NCI-H2081 treated with DMSO at 0.1 percent for 48 hours (cell line): ENCODE data around the gene EHBP1.

ENCODE experiments used
- DNase-seq: peaks from one replicate; lab custom pipeline; 2025; lab: John Stamatoyannopoulos, UW

EHBP1 gene

DNA sequence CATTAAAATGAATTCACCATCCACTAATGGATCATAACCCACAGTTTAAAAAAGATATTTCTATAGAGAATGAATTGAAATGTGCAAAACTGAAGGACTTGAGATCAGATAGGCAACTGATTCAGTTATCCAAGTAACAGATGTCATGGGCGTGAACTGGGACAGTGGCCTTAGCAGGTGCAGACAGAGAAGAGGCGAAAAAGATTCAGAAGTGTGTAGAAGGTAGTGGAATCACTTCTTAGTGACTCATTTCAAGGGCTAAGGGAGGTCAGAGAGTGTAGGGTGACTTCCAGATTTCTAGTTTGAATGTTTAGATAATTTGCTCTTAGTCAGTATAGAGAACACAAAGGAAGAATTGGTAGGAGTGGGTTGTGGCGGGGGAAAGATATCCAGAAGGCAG, 79.7 kb downstream of the EHBP1 start:
- no peak for DNase-seq

- DNase-seq, result no peak
These were observed 80.5 kb downstream of the EHBP1 start for GRCh38 chr2:62785810-62786597.

DNA sequence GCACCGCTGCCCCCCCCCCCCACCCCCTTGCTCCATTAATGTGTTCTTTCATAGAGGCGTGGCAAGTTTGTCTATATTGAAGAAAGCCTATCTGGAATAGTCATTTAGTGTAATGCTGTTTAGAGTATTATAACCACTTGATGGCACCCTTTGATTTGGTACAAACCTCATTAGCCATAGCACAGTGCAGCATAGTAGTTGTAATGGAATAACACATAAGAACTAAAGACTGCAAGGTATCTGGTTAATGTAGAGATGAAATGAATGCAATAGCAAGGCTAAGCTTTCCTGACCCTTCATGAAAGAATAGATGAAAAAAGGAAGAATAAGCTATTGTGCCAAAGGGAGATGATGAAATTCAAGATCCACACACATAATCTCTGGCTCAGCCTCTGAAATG, 81.9 kb downstream of the EHBP1 start:
- DNase-seq, result peak; percentile 24

DNA sequence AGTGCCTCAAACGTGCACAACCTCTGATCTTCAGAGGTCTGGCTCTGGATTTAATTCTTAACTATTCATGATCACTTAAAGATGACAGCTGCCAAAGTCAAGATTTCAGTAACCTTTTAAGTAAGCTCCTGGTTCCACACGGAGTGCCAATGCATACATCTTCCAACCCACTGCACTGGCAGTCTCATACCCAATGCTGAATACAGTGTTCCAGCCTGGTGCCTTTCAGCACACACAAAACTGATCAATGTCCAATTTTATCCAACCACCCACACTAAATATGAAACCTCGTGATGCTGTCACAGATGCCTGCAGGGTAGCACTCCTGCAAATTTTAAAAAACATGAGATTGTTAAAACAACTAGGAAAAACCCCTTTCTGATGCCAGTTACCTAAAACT, 84.0 kb downstream of the EHBP1 start:
- no peak for DNase-seq

GRCh38 chr2:62789918-62790317, 84.4 kb downstream of the EHBP1 start:
- no peak for DNase-seq

DNA sequence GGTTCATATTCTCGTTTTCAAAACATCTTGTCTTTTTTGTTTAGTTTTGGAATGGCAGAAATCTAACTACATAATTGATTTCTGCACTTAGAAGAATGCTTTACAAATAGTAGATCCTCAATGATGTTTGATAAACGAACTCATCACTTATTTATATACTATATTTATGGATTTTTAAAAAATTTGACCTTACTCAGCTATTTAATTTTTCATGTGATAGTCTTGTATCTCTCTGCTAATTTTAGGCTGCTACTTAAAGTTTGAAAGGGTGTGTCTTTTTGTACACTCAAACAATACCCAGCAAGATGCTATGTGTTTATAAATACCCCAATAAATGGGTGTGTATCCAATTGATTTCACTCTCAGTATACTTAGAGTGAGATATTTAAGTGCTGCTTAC, 86.9 kb downstream of the EHBP1 start:
- no peak for DNase-seq

- no peak for DNase-seq
These were observed 87.7 kb downstream of the EHBP1 start for GRCh38 chr2:62793213-62793612.

DNA sequence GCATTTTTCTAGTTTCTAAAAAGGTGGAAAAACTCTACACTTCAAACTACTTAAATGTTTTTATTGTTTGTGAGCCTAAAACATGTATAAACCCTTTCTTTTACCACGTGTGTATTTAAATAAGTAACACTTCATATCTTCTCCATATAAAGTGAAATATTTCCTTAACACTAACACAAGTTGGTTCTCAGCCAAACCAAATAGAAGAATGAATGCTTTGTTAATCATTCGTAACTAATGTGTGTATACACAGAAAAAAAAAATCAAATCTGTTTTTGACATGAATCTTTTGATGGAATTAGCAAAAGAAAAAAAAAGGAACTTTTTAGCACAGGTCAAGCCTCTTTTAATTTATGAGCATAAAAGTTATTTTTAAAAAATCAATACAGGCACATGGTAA, 89.3 kb downstream of the EHBP1 start:
- DNase-seq, result peak; percentile 29

DNA sequence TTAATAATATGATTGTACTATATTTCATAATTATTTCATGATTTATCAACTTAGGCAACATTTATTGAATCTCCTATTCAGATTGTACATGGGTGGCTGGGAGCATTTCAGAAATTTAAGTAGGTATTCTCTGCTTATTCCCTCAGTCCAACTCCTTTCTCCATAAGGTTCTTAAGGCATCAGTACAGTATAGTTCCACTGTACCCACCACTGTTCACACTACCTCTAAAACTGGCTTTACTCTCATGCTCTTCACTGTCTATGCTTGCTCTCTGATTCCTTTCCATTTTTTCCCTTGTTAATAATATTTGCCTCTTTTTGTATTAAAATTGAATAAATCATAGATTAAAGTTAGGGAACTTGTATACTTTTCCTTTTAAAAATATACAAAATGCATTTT, 89.8 kb downstream of the EHBP1 start:
- DNase-seq, result no peak

- DNase-seq, result no peak
These were observed 91.6 kb downstream of the EHBP1 start for GRCh38 chr2:62797107-62797506.

DNA sequence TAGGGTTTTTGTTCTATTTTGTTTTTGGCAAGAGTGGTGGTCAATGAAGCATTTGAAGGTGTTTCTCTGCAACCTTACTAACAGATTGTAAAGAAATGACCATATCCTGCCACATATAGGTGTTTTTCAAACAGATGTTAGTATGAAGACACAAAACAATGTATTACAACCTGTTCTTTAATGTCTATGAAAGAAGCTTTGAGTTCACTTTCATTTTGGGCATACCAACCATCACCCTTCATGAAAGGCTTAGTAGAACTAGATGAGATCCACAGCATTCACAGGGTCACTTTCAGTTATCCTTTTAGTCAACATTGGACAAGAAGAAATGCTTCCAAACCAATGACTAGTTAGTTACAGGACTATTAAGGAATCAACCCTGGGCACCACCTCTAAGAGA, 95.1 kb downstream of the EHBP1 start:
- DNase-seq, result no peak

DNA sequence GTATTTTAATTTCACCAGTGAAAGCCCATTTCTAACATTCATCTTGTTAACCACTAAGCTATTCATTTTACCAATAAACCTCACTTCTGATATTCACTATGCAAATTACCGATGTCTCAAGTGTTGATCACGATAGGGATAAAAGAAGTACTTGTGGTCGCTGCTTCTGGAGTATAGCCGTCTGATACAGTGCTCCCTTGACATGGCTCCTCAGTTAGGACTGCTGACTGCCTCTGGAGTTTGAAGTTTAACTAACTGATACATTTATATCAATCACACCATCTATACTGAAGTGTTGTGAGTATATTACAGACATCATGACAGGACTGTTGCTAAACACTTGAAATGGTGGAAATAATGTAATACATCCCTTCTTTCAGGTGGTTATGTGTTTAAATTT, 95.6 kb downstream of the EHBP1 start:
- DNase-seq, result no peak

DNA sequence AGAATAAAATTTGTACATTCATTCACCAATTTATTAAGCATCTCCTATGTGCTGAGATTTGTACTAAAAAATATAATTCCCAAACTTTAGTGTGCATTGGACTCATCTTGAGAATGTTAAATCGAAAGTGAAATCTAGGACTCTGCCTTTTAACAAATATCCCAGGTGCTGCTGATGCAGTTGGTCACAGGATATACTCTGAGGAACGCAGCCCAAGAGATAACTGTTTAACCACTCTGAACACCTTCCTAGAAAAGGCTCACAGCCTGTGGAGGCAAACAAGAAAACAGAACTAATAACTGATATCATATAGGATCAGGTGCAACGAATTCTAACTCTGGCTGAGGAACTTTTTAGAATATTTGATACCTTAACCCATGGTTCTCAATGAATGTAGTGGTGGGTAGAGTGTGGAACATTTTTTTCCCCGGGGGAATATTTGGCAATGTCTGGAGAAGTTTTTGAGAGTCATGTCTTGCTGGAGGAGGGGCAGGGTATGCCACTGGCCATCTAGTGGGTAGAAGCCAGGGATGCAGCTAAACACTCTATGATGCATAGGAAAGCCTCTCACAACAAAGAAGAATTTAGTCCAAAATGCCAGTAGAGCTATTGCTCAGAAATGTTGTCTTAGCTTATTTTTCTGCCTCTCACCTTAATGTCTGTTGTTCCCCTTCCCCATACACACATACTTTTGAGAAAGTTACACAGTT, 96.5 kb downstream of the EHBP1 start:
- no peak for DNase-seq

DNA sequence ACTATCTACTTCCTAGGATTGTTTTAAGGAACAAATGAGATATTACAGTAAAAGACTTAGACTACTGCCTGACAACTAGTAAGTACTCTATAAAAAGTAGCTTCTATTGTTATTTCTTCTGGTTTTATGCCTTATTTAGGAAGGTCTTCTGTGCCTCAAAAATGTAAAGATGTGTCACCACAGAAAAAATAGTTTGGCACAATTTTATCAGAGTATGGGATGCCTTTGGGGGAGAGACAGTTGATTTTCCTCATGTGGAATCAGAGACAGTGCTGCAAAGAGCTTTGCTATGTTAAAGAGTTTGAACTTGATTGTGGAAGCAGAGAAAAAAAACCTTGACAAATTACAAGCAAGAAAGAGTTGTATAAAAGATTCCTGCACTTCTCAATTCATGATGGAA, 98.4 kb downstream of the EHBP1 start:
- no peak for DNase-seq

DNA sequence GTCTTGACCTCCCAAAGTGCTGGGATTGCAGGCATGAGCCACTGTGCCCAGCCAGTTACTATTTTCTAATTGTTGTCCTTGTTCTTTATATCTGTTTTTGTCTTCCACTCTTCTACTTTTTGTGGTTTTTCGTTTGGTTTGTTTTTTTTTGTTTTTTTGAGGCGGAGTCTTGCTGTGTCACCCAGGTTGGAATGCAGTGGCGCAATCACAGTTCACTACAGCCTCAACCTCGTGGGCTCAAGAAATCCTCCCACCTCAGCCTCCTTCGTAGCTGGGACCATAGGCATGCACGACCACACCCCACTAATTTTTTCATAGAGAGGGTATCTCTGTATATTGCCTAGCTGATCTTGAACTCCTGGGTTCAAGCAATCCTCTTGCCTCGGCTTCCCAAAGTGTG, 100.7 kb downstream of the EHBP1 start:
- DNase-seq, result no peak

DNA sequence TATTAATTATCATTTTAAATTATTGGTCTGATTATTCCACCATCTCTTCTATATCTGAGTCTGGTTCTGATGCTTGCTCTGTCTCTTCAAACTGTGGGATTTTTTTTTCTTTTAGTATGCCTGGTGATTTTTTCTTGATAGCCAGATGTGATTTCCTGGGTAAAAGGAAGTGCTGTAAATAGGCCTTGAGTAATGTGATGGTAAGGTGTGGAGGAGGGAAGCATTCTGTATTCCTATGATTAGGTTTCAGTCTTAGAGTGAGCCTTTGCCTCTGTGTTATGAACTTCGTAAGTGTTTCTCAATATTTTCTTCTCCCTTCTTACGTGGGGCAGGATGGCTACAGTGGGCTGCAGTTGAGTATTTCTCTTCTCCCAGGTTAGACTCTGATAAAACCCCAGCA, 103.0 kb downstream of the EHBP1 start:
- DNase-seq, result no peak

- DNase-seq, result no peak
These were observed 105.6 kb downstream of the EHBP1 start for GRCh38 chr2:62811086-62811485.

- no peak for DNase-seq
These were observed 106.5 kb downstream of the EHBP1 start for GRCh38 chr2:62811972-62812371.

- DNase-seq, result no peak
These were observed 107.7 kb downstream of the EHBP1 start for GRCh38 chr2:62812921-62813825.

GRCh38 chr2:62814123-62814522, 108.6 kb downstream of the EHBP1 start:
- no peak for DNase-seq

- DNase-seq, result no peak
These were observed 111.8 kb downstream of the EHBP1 start for GRCh38 chr2:62817348-62817747.

DNA sequence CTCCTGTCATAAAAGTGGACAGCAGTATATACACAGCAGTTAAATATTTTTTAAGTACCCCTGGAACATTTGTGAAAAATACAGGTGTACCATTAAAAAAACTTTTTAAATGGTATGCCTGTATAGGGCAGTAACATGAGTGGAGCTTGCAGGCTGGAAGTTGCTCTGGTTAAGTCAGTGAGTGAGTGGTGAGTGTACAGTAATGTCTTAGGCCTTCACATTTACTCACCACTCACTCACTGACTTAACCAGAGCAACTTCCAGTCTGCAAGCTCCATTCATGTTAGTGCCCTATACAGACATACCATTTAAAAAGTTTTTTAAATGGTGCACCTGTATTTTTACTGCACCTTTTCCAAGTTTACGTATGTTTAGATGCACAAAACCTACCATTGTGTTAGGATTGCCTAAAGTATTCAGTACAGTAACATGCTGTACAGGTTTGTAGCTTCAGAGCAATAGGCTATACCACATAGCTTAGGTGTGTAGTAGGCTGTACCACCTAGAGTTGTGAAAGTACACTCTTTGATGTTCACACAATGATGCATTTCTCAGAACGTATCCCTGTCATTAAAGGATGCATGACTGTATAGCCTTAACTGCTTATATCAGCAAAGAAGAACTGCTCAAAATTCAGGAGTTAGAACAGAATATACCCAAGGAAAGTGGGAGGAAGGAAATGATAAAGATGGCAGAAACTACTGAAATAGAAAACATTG, 112.6 kb downstream of the EHBP1 start:
- no peak for DNase-seq
